LNCAP (cell line): ENCODE measurements around the gene GARRE1.

Source experiments
- TF ChIP-seq, protein P1 (sequence below): fragments of 450-650 bp; IDR thresholded peaks from 2 replicates; pipeline ENCODE4 v1.5.1; 2017; ENCODE audit warnings: mild to moderate bottlenecking

GARRE1 gene

GRCh38 chr19:34226036-34226435 is 28.3 kb upstream of the GARRE1 start:
- TF ChIP-seq, protein P1, sequence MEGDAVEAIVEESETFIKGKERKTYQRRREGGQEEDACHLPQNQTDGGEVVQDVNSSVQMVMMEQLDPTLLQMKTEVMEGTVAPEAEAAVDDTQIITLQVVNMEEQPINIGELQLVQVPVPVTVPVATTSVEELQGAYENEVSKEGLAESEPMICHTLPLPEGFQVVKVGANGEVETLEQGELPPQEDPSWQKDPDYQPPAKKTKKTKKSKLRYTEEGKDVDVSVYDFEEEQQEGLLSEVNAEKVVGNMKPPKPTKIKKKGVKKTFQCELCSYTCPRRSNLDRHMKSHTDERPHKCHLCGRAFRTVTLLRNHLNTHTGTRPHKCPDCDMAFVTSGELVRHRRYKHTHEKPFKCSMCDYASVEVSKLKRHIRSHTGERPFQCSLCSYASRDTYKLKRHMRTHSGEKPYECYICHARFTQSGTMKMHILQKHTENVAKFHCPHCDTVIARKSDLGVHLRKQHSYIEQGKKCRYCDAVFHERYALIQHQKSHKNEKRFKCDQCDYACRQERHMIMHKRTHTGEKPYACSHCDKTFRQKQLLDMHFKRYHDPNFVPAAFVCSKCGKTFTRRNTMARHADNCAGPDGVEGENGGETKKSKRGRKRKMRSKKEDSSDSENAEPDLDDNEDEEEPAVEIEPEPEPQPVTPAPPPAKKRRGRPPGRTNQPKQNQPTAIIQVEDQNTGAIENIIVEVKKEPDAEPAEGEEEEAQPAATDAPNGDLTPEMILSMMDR = no peak

DNA sequence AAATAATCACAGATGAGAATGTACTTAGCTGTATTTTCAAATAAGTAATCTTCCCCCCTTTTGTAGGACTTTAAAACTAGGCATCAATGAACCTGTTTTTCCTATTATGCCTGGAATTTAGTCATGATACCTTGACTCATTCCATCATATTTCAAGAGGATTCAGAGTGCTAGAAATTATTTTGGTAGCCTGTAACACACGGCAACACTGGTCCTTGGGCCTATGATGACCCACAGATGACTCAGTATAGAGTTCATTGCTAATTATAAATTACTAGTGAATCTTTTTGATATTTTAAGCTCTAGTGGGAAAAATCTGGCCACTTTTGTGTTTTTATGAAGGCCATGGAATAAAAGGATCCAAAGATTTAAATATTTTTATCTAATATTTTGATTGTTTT is 26.0 kb upstream of the GARRE1 start:
- TF ChIP-seq, protein P1 = no peak

DNA sequence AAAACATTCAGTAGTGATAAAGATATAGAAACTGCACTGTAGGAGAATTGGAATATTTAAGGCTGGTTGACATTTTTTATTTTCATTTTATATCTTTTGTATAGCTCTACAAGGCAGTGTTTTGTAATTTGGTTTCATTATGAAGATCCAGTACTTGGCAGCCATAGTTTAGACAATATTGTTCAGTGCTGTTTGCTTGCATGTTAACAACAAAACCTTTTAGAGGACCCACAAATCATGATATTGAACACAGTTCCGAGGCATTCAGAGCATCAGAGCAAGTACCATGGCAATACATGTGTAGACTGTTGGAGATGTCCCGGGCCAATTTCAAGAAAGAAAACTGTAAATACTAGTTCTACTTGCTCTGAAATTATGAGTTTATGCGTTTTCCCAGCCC is 25.6 kb upstream of the GARRE1 start:
- TF ChIP-seq, protein P1 = no peak

- TF ChIP-seq, protein P1 = no peak
Observed at GRCh38 chr19:34229721-34230120, 24.6 kb upstream of the GARRE1 start.

DNA sequence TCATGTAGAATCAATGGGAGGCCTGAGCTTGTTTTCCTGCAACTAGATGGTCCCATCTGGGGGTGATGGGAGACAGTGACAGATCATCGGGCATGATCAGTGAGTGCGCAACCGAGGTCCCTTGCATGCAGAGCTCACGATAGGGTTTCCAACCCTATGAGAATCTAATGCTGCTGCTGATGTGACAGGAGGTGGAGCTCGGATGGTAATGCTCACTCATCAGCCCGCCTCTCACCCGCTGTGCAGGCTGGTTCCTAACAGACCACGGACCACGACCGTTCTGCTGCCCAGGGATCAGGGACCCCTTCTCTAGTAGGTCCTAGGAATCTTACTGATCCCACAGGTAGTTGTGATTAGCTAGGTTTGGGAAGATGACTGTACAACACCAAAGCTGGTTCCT is 23.5 kb upstream of the GARRE1 start:
- TF ChIP-seq, protein P1 = no peak

DNA sequence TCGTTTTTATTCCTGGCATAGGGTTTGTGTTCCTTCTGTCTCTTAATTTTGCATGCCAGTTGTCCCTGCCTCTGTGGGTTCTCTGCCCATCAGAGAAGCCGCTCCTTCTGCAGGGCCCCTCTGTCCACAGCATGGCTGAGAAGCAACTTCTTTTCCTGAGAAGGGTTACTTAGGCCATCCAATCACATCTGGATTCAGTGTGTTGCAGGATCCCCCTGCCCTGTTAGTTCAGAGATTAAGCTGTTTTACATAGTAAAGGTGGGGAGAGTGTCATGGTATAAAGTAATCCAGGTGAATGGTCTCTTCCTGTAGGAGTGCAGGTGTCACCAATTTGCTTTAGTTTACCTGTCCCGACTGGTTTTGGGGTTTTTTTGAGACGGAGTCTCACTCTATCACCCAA is 22.9 kb upstream of the GARRE1 start:
- TF ChIP-seq, protein P1 = no peak

- TF ChIP-seq, protein P1 = no peak
Observed at GRCh38 chr19:34232566-34233481, 21.5 kb upstream of the GARRE1 start.
